Endothelial cell of umbilical vein (primary cell): ENCODE results near the gene SPAG17.

Experiments used
- EZH2 ChIP-seq: IDR thresholded peaks from 2 replicates; pipeline ENCODE4 v1.6.1; 2012; ENCODE audit warnings: borderline replicate concordance, low read depth, mild to moderate bottlenecking, moderate library complexity, low read length, inconsistent platforms; ENCODE audit not compliant: severe bottlenecking
- FOS ChIP-seq: IDR thresholded peaks from 2 replicates; pipeline ENCODE4 v1.6.1; 2011; ENCODE audit warnings: mild to moderate bottlenecking, low read length, moderate library complexity, borderline replicate concordance; ENCODE audit not compliant: insufficient read depth
- JUN ChIP-seq: IDR thresholded peaks from 2 replicates; pipeline ENCODE4 v1.6.1; 2011; ENCODE audit warnings: borderline replicate concordance, low read depth; ENCODE audit not compliant: insufficient read length, insufficient read depth
- MAX ChIP-seq: IDR thresholded peaks from 2 replicates; pipeline ENCODE4 v1.6.1; 2011; ENCODE audit not compliant: insufficient read depth, insufficient read length
- MYC ChIP-seq: IDR thresholded peaks from one replicate; pipeline ENCODE4 v1.6.1; 2011; ENCODE audit warnings: mild to moderate bottlenecking, low read depth, low read length
- POLR2A ChIP-seq: IDR thresholded peaks from 2 replicates; pipeline ENCODE4 v1.6.1; 2012; ENCODE audit warnings: low read depth, mild to moderate bottlenecking, control low read depth, low read length
- POLR2AphosphoS5 ChIP-seq: IDR thresholded peaks from 2 replicates; pipeline ENCODE4 v1.6.1; 2012; ENCODE audit warnings: low read depth, mild to moderate bottlenecking, control low read depth, low read length, moderate library complexity; ENCODE audit not compliant: insufficient read depth
- TF ChIP-seq, protein P1 (sequence below), 2 donors: IDR thresholded peaks; 1 replicate in 1 of 2; 2 replicates in 1 of 2; pipeline ENCODE4 v1.5.1; 2011; ENCODE audit warnings: low read length in 2 of 2, mild to moderate bottlenecking in 2 of 2, moderate library complexity in 2 of 2, control low read depth in 1 of 2, inconsistent platforms in 1 of 2, low read depth in 1 of 2; ENCODE audit not compliant: insufficient read depth in 1 of 2; ENCODE audit errors: extremely low read depth in 1 of 2

DNA sequence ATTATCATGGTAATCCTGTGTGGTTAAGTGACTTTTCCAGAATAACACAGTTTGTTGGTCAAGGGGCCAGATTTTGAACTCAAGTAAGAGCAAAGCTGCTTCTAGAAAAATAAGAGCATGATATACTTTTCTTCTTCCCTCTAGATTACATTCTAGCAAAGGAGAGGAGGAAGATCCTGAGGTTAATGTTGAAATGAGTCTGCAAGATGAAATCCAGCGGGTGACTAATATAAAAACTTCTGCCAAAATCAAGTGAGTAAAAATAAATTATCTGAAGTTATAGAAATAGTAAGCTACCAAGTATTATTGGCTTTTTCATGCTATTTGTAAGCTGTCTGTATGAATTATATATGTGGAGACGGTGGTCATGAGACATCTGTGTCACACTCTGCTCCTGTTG, 242.7 kb downstream of the SPAG17 start:
- TF ChIP-seq POLR2AphosphoS5 (no peak), POLR2A (no peak), EZH2 (no peak), FOS (no peak), MAX (no peak), JUN (no peak), MYC (no peak)
- TF ChIP-seq, protein P1, sequence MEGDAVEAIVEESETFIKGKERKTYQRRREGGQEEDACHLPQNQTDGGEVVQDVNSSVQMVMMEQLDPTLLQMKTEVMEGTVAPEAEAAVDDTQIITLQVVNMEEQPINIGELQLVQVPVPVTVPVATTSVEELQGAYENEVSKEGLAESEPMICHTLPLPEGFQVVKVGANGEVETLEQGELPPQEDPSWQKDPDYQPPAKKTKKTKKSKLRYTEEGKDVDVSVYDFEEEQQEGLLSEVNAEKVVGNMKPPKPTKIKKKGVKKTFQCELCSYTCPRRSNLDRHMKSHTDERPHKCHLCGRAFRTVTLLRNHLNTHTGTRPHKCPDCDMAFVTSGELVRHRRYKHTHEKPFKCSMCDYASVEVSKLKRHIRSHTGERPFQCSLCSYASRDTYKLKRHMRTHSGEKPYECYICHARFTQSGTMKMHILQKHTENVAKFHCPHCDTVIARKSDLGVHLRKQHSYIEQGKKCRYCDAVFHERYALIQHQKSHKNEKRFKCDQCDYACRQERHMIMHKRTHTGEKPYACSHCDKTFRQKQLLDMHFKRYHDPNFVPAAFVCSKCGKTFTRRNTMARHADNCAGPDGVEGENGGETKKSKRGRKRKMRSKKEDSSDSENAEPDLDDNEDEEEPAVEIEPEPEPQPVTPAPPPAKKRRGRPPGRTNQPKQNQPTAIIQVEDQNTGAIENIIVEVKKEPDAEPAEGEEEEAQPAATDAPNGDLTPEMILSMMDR (IDR thresholded peaks at IDR 0.05; ENCODE audit: extremely low read depth in 1 of 2, insufficient read depth in 1 of 2, low read depth in 1 of 2, low read length in 2 of 2): no peak
